HUES64 (cell line): Measurements from ENCODE around the gene LZTS2.
"Not testable (repeated sequence)": the region's sequence is repeated elsewhere in the genome, so short reads cannot be mapped to it uniquely, and the experiment has no call there.

Source experiments
- H3K27ac ChIP-seq: 2 replicates; pipeline ENCODE4 v1.7.0; 2013; ENCODE audit warnings: low read depth, low read length, inconsistent platforms
- H3K27me3 ChIP-seq: 2 replicates; pipeline ENCODE4 v1.6.1; 2013; ENCODE audit warnings: mild to moderate bottlenecking, low read length; ENCODE audit not compliant: insufficient read depth
- H3K36me3 ChIP-seq: 2 replicates; pipeline ENCODE4 v1.6.1; 2013; ENCODE audit warnings: mild to moderate bottlenecking, low read length; ENCODE audit not compliant: insufficient read depth
- H3K4me1 ChIP-seq: 2 replicates; pipeline ENCODE4 v1.6.1; 2013; ENCODE audit warnings: mild to moderate bottlenecking, low read length, moderate library complexity; ENCODE audit not compliant: insufficient read depth
- H3K4me3 ChIP-seq: 2 replicates; pipeline ENCODE4 v1.5.1; 2013; ENCODE audit warnings: mild to moderate bottlenecking, low read length, moderate library complexity
- H3K9ac ChIP-seq: 2 replicates; pipeline ENCODE4 v1.6.1; 2013; ENCODE audit warnings: mild to moderate bottlenecking, low read depth, low read length
- H3K9me3 ChIP-seq: 2 replicates; pipeline ENCODE4 v1.6.1; 2013; ENCODE audit warnings: low read depth, low read length; ENCODE audit not compliant: insufficient read depth
- WGBS: fragments of 150-250, 120-280 bp; methylation state at CpG from one replicate; pipeline ENCODE4 v1.1.7; 2013; ENCODE audit warnings: missing lambda C conversion rate; 5-methylcytosine and 5-hydroxymethylcytosine counted together

The LZTS2 gene

DNA sequence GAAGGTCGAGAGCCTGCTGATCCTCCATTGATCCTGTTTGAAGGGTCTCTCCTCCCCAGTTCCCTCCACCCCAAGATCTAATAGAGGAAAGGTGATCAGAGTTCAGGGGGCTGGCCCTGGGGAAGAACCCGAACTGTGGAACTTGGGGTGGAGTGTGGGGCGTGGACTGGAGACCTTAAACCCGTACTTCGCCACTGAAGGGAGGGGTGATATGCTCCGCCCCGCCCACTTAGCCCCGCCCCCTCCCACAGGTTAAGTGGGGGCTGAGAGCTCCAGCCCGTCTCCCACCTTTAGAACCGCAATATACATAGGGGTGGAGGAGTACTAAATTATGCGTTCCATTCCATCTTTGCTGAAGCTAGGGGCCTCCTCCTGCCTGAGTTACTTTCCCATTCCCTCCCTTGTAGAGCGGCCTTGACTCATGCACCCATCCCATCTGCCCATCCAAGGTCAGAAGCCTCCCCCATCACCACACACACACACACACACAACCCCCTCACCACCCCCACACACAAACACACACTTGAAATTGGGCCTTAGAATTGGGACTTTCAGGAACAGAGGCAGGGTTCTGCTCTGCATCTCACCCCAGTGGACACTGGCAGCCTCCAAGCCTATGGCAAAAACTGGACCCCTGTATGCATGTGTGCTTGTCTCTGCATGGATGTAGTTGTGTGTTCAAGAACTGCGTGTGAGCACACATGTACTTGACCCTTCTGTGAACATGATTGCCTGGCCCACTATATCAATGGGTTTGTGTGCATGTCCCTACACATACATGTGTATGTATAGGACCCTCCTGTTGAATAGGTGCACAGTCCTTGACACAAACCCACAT, 29.3 kb upstream of the LZTS2 start:
- Histone ChIP-seq H3K27ac (no peak overlapping the region), H3K27me3 (peaks cover 8% of the 10 kb centered on the region), H3K36me3 (peaks cover 2% of the 10 kb centered on the region; the same call in 1 of the 2 replicates), H3K4me3 (peak overlapping the region; percentile 57), H3K9ac (no peak overlapping the region), H3K4me1 (peaks cover 9% of the 10 kb centered on the region; the same call in 1 of the 2 replicates), H3K9me3 (no peaks in the 10 kb centered on the region)
- WGBS, result 26% methylated on average over 8 of the region's 13 CpGs

- Histone ChIP-seq H3K9ac (no peak overlapping the region), H3K4me3 (no peak overlapping the region), H3K36me3 (no peaks in the 10 kb centered on the region), H3K27me3 (peaks cover 8% of the 10 kb centered on the region), H3K9me3 (no peaks in the 10 kb centered on the region), H3K27ac (no peak overlapping the region), H3K4me1 (peaks cover 9% of the 10 kb centered on the region; the same call in 1 of the 2 replicates)
- 68% methylated on average over 4 of the region's 4 CpGs for WGBS
Measured at GRCh38 chr10:100970914-100971811, 28.4 kb upstream of the LZTS2 start.

GRCh38 chr10:100972115-100972903, 27.3 kb upstream of the LZTS2 start:
- Histone ChIP-seq H3K9me3 (no peaks in the 10 kb centered on the region), H3K27ac (no peak overlapping the region), H3K36me3 (no peaks in the 10 kb centered on the region), H3K9ac (no peak overlapping the region), H3K4me1 (peaks cover 9% of the 10 kb centered on the region; the same call in 1 of the 2 replicates), H3K27me3 (peaks cover 8% of the 10 kb centered on the region), H3K4me3 (no peak overlapping the region)
- WGBS, result 83% methylated on average over 13 of the region's 13 CpGs

GRCh38 chr10:100972904-100973535, 26.6 kb upstream of the LZTS2 start:
- Histone ChIP-seq H3K4me1 (peaks cover 9% of the 10 kb centered on the region; the same call in 1 of the 2 replicates), H3K27ac (no peak overlapping the region), H3K9ac (no peak overlapping the region), H3K4me3 (no peak overlapping the region), H3K36me3 (no peaks in the 10 kb centered on the region), H3K9me3 (no peaks in the 10 kb centered on the region), H3K27me3 (peaks cover 8% of the 10 kb centered on the region)
- 95% methylated on average over 6 of the region's 6 CpGs for WGBS

GRCh38 chr10:100975397-100975796, 24.2 kb upstream of the LZTS2 start:
- H3K27me3 ChIP-seq, H3K9ac ChIP-seq, H3K4me1 ChIP-seq, H3K4me3 ChIP-seq, H3K9me3 ChIP-seq, H3K27ac ChIP-seq: not testable (repeated sequence)
- WGBS, result 86% methylated on average over 8 of the region's 8 CpGs
- peaks cover 12% of the 10 kb centered on the region; the same call in 1 of the 2 replicates for H3K36me3 ChIP-seq

DNA sequence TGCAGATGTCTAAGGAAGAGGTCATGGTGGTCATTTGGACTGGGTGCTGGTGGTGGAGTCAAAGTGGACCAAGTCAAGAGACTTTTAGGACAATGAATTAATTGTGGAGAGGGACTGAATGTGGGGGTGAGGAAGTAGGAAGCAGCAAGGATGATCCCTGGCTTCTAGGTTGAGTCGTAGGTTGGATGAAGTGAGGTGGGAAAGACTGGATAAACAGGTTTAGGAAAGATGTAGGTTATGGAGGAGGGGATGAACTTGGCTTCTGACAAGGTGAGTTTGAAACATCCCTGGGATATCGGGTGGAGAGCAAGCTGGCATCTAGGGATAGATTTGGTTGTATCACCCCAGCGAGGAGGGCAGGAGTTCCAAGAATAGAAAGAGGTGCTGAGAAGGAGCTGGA, 22.7 kb upstream of the LZTS2 start:
- H3K36me3 ChIP-seq, result peaks cover 23% of the 10 kb centered on the region
- no peak overlapping the region for H3K9ac ChIP-seq
- no peak overlapping the region for H3K27ac ChIP-seq
- H3K27me3 ChIP-seq, result no peaks in the 10 kb centered on the region
- H3K4me3 ChIP-seq, result no peak overlapping the region
- no peaks in the 10 kb centered on the region for H3K9me3 ChIP-seq
- WGBS, result 91% methylated on average over 3 of the region's 3 CpGs
- H3K4me1 ChIP-seq, result no peaks in the 10 kb centered on the region

DNA sequence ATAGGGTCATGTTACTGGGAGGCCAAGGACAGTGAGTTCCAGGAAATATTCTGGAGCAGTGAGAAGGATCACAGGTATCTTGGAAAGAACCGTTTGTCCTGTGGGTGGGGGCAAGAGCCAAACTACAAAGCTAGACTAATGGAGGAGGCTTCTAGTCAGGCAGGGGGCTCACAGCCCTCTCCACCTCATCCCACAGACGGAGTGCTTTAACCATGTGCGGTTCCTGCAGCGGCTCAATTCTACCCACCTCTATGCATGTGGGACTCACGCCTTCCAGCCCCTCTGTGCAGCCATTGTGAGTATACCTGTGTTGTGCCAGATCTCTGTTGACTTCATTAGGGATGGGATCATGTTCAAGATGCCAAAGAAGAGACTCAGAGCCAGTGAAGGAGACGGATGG, 22.2 kb upstream of the LZTS2 start:
- no peak overlapping the region for H3K27ac ChIP-seq
- H3K27me3 ChIP-seq, result no peaks in the 10 kb centered on the region
- H3K9ac ChIP-seq, result no peak overlapping the region
- WGBS, result 92% methylated on average over 6 of the region's 6 CpGs
- H3K9me3 ChIP-seq, result no peaks in the 10 kb centered on the region
- H3K4me1 ChIP-seq, result no peaks in the 10 kb centered on the region
- no peak overlapping the region for H3K4me3 ChIP-seq
- H3K36me3 ChIP-seq, result peaks cover 23% of the 10 kb centered on the region

GRCh38 chr10:100978121-100978900, 21.3 kb upstream of the LZTS2 start:
- 93% methylated on average over 13 of the region's 13 CpGs for WGBS
- Histone ChIP-seq H3K4me3 (no peak overlapping the region), H3K36me3 (peaks cover 30% of the 10 kb centered on the region), H3K27ac (no peak overlapping the region), H3K9ac (no peak overlapping the region), H3K4me1 (no peaks in the 10 kb centered on the region), H3K9me3 (no peaks in the 10 kb centered on the region), H3K27me3 (no peaks in the 10 kb centered on the region)

DNA sequence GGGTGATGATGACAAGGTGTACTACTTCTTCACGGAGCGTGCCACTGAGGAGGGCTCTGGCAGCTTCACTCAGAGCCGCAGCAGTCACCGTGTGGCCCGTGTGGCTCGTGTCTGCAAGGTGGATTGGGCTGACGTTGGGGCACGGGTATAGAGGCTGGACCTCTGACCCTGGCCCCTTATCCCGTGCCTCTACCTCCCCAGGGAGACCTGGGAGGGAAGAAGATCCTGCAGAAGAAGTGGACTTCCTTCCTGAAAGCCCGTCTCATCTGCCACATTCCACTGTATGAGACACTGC, 20.8 kb upstream of the LZTS2 start:
- no peak overlapping the region for H3K4me3 ChIP-seq
- H3K4me1 ChIP-seq, result no peaks in the 10 kb centered on the region
- peaks cover 31% of the 10 kb centered on the region for H3K36me3 ChIP-seq
- no peak overlapping the region for H3K27ac ChIP-seq
- H3K9me3 ChIP-seq, result no peaks in the 10 kb centered on the region
- H3K9ac ChIP-seq, result no peak overlapping the region
- 94% methylated on average over 10 of the region's 10 CpGs for WGBS
- no peaks in the 10 kb centered on the region for H3K27me3 ChIP-seq

DNA sequence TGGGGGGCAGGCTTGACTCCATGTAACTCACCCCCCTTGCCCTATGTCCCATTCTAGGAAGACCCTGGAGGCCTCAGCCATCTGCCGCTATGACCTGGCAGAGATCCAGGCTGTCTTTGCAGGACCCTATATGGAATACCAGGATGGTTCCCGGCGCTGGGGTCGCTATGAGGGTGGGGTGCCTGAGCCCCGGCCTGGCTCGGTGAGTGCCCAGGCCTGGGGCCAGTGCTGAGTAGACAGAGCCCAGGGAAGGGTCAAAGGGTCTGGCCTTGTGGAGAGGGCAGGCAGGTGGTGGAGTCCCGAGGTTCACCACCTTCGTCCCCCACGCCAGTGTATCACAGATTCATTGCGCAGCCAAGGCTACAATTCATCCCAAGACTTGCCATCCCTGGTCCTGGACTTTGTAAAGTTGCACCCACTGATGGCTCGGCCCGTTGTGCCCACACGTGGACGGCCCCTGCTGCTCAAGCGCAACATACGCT, 19.8 kb upstream of the LZTS2 start:
- Histone ChIP-seq H3K4me3 (no peak overlapping the region), H3K9me3 (no peaks in the 10 kb centered on the region), H3K9ac (no peak overlapping the region), H3K27ac (no peak overlapping the region), H3K27me3 (no peaks in the 10 kb centered on the region), H3K4me1 (no peaks in the 10 kb centered on the region), H3K36me3 (peaks cover 31% of the 10 kb centered on the region)
- 94% methylated on average over 16 of the region's 16 CpGs for WGBS
